Measurements from ENCODE around the gene ODC1. TPM values are rescaled to one million over a fixed set of nuclear protein-coding genes. Genes with fewer than 3 reads are reported as not detected.
"Not testable (repeated sequence)": the region's sequence is repeated elsewhere in the genome, so short reads cannot be mapped to it uniquely, and the experiment has no call there.

The ODC1 gene
- total RNA-seq, 1 donor from 2014 or later = 12.1 TPM

DNA sequence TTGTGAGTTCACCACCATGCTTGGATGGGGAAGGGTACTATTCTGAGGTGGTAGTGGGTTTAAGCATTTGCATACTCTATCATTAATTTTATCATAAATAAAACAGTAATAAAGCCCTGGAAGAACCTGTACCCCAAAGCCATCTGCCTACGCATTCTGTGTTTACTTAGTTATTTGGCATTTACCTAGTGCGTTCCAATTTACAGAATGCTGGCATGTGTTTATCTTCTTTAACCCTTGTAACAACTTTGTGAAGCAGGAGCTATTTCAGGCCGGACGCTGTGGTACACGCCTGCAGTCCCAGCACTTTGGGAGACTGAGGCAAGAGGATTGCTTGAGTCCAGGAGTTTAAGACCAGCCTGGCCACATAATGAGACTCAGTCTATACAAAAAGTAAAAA, 17.8 kb upstream of the ODC1 start:
- no peaks in the 10 kb centered on the region for H3K9me3 Mint-ChIP-seq (ENCODE audit: unreplicated experiment)
- H3K27me3 Mint-ChIP-seq (ENCODE audit: unreplicated experiment) = peaks cover 4% of the 10 kb centered on the region
- no peak overlapping the region for H3K27ac Mint-ChIP-seq (ENCODE audit: unreplicated experiment)
- TF ChIP-seq, protein P1, sequence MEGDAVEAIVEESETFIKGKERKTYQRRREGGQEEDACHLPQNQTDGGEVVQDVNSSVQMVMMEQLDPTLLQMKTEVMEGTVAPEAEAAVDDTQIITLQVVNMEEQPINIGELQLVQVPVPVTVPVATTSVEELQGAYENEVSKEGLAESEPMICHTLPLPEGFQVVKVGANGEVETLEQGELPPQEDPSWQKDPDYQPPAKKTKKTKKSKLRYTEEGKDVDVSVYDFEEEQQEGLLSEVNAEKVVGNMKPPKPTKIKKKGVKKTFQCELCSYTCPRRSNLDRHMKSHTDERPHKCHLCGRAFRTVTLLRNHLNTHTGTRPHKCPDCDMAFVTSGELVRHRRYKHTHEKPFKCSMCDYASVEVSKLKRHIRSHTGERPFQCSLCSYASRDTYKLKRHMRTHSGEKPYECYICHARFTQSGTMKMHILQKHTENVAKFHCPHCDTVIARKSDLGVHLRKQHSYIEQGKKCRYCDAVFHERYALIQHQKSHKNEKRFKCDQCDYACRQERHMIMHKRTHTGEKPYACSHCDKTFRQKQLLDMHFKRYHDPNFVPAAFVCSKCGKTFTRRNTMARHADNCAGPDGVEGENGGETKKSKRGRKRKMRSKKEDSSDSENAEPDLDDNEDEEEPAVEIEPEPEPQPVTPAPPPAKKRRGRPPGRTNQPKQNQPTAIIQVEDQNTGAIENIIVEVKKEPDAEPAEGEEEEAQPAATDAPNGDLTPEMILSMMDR (IDR thresholded peaks at IDR 0.05; ENCODE audit: unreplicated experiment) = no peak
- H3K4me3 Mint-ChIP-seq (ENCODE audit: unreplicated experiment) = no peak overlapping the region
- no peak for DNase-seq (ENCODE audit: low spot score)
- no peaks in the 10 kb centered on the region for H3K4me1 Mint-ChIP-seq (ENCODE audit: unreplicated experiment)
- no peaks in the 10 kb centered on the region for H3K36me3 Mint-ChIP-seq (ENCODE audit: low read depth, unreplicated experiment)

DNA sequence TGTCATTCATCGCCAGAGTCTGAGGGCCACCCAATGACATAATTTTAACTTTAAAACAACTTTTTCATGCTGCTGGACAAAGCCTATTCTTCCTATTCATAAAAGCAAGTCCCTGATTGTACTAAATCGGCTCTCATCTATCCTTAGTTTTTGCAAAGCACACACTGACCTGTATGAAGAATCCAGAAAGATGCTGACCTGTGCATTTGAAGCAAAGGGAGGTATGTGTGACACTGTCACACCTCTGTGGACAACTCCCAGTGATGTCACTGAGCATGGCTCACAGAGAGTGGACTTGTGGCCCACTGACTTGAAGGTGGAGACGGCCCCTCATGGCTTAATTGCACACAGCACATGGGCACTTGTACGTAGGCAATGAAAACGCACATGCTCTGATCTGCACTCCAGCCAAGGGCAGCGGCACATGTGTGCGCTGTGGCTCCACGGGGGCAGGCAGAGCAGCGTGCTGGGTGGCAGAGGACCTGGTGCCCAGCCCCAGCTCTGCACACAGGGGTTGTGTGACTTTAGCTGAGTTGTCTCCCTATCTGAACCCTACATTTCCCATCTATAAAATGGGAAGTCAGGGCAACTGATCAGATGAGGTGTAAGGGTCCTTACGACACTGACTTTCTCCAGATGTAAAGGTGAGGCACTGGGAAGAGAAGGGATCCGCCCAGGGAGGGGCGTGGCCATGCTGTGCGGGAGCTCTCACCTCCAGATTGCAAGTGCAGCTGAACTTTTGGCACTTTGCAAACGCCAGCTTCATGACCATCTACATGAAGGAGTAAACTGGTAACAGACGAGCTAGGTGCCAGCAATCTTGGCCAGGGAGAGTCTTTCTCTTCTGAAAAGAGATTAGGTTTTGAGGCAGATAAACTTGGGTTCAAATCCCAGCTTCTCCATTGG, 14.3 kb upstream of the ODC1 start:
- no peaks in the 10 kb centered on the region for H3K4me1 Mint-ChIP-seq (ENCODE audit: unreplicated experiment)
- no peak overlapping the region for H3K27ac Mint-ChIP-seq (ENCODE audit: unreplicated experiment)
- no peaks in the 10 kb centered on the region for H3K27me3 Mint-ChIP-seq (ENCODE audit: unreplicated experiment)
- TF ChIP-seq, protein P1 (IDR thresholded peaks at IDR 0.05; ENCODE audit: unreplicated experiment) = no peak
- no peak for DNase-seq (ENCODE audit: low spot score)
- H3K36me3 Mint-ChIP-seq (ENCODE audit: low read depth, unreplicated experiment) = no peaks in the 10 kb centered on the region
- H3K9me3 Mint-ChIP-seq (ENCODE audit: unreplicated experiment) = no peaks in the 10 kb centered on the region
- no peak overlapping the region for H3K4me3 Mint-ChIP-seq (ENCODE audit: unreplicated experiment)

DNA sequence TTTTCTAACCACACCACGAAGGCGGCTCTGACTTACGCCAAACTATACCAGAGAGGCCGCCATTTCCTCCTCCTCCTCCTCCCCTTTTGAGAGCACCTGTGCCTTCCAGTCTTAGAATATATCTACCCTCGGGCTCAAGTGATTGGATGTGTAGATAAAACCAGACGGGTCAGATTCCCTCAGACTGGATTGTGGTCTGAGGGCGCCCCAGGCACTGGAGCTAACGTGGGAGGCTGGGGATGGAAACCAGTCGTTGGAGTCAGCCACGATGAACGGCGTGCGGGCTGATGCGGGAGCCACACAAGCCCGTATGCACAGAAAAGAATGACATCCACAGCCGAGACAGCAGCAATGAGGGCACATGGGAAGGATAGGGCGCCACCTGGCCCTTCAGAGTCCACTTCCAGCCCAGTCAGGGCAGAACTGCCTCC, 12.3 kb upstream of the ODC1 start:
- Mint-ChIP-seq H3K9me3 (ENCODE audit: unreplicated experiment) (no peaks in the 10 kb centered on the region), H3K27me3 (ENCODE audit: unreplicated experiment) (peaks cover 6% of the 10 kb centered on the region), H3K4me1 (ENCODE audit: unreplicated experiment) (no peaks in the 10 kb centered on the region), H3K27ac (ENCODE audit: unreplicated experiment) (no peak overlapping the region), H3K4me3 (ENCODE audit: unreplicated experiment) (no peak overlapping the region), H3K36me3 (ENCODE audit: low read depth, unreplicated experiment) (peaks cover 4% of the 10 kb centered on the region)
- TF ChIP-seq, protein P1 (IDR thresholded peaks at IDR 0.05; ENCODE audit: unreplicated experiment) = no peak
- DNase-seq (ENCODE audit: low spot score) = no peak

DNA sequence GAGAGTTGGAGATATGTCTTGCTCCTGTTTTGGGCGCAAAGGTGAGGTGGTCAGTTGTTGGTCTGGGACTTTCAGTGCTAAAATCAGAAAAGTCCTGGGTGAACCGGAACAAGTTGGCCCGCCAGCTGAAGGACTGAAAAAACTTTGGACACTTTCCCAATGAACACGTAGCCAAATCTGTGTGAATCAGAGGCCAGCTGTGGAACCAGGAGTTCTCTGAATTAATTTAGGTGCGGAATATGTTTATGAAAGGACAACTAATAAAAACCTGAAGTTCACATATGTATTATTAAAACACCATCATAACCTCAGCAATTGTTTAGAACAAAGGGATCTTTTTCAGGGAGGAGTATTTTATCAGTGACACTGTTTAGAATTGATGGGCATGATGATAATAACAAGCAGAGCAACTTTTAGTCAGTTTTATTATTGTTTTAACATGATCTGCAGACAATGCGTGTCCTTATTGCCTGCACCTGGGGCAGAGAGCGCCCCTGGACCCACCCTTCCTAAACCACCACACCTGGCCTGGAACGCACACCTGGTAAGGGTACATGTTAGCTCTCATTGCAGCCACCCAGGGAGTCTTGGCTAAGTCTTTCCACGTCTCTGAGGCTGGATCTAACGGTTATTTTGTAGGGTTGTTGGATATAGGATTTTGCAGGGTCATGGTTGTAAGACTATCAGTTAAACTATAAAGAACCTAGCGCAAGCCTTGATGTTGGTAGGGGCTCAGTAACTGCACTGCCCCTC, 9.9 kb upstream of the ODC1 start:
- H3K4me3 Mint-ChIP-seq (ENCODE audit: unreplicated experiment) = no peak overlapping the region
- TF ChIP-seq, protein P1 (IDR thresholded peaks at IDR 0.05; ENCODE audit: unreplicated experiment) = no peak
- no peaks in the 10 kb centered on the region for H3K4me1 Mint-ChIP-seq (ENCODE audit: unreplicated experiment)
- peaks cover 4% of the 10 kb centered on the region for H3K36me3 Mint-ChIP-seq (ENCODE audit: low read depth, unreplicated experiment)
- H3K9me3 Mint-ChIP-seq (ENCODE audit: unreplicated experiment) = no peaks in the 10 kb centered on the region
- no peak for DNase-seq (ENCODE audit: low spot score)
- peaks cover 8% of the 10 kb centered on the region for H3K27me3 Mint-ChIP-seq (ENCODE audit: unreplicated experiment)
- H3K27ac Mint-ChIP-seq (ENCODE audit: unreplicated experiment) = no peak overlapping the region

DNA sequence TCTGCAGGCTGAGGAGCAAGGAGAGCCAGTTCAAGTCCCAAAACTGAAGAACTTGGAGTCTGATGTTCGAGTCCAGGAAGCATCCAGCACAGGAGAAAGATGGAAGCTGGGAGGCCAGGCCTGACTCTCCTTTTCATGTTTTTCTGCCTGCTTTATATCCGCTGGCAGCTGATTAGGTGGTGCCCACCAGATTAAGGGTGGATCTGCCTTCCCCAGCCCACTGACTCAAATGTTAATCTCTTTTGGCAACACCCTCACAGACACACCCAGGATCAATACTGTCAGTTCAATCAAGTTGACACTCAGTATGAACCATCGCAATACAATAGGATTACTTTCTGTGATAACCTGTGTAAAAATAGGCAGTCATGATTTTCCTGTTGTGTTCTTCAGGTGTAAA, 9.1 kb upstream of the ODC1 start:
- H3K9me3 Mint-ChIP-seq (ENCODE audit: unreplicated experiment); H3K27ac Mint-ChIP-seq (ENCODE audit: unreplicated experiment); H3K4me3 Mint-ChIP-seq (ENCODE audit: unreplicated experiment); H3K4me1 Mint-ChIP-seq (ENCODE audit: unreplicated experiment); H3K27me3 Mint-ChIP-seq (ENCODE audit: unreplicated experiment); DNase-seq (ENCODE audit: low spot score); H3K36me3 Mint-ChIP-seq (ENCODE audit: low read depth, unreplicated experiment): not testable (repeated sequence)

All from endothelial cell (in vitro differentiated cells).